ENCODE results near the gene SVEP1.

Gene SVEP1

DNA sequence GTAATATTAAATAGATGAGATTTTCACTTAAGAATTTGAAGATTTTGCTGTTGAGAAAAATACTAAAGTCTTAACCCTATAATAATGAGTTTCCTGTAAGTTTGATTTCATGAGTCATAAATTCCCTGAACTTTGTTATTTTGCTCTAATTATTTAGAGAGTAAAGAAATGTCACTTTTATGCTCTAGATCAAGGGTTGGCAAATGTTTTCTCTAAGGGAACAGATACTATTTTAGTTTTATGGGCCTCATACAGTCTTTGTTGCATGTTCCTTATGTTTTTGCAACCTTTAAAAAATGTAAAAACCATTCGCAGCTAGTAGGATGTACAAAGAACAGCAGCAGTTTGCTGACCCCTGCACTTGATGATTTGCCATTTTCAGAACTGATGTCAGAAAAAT is 241.4 kb downstream of the SVEP1 start:
- H3K4me3 ChIP-seq (ENCODE audit: low read length): no peak overlapping the region

GRCh38 chr9:110337727-110338126 is 241.8 kb downstream of the SVEP1 start, which contains the start of gene TXNDC8:
TXNDC8 (minus strand) TSS chr9:110337863.
- H3K4me3 ChIP-seq (ENCODE audit: low read length): no peak within 1 kb of the TSS
- DNase-seq (ENCODE audit: low read depth, low spot score): no peak

More for the DNA sequence above, 241.4 kb downstream of the SVEP1 start:
- DNase-seq (ENCODE audit: low read depth, low spot score): no peak

- no peak overlapping the region for H3K4me3 ChIP-seq (ENCODE audit: low read length)
- DNase-seq (ENCODE audit: low read depth, low spot score): no peak
These were observed 243.2 kb downstream of the SVEP1 start for GRCh38 chr9:110336363-110336762.

DNA sequence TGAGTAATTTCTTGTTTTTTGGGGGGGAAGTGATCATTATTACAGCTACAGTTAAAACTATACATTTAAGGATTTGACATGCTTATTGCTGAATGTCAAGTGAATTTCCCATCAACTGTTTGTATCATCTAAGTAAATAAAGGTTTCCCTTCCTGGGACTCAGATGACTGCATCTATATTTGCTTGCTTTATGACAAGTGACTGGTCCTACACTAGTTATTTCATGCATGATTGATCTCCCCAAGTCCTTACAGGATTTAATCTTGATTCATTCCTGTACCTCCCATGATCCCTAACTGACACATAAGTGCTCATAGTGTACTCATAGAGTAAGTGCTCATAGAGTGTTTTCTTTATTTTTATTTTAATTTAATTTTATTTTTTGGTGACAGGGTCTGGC is 244.7 kb downstream of the SVEP1 start:
- no peak for DNase-seq (ENCODE audit: low read depth, low spot score)

DNA sequence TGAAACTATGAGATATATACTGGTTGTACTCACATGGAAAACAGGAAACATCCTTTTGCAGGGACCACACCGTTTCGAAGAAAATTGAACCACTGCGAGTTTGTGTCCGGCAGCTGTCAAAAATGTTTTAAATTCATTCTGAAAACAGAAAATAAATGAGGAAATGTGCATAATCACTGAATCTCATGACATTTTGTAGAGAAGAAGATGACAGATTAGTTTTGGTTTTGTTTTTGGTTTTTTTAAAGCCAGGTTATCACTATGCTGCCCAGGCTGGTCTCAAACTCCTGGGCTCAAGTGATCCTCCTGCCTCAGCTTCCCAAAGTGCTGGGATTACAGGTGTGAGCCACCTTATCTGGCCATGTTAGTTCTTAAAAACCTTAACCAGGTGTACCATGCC is 245.4 kb downstream of the SVEP1 start:
- no peak for DNase-seq (ENCODE audit: low read depth, low spot score)
- H3K4me3 ChIP-seq (ENCODE audit: low read length): no peak overlapping the region

More for the DNA sequence above, 244.7 kb downstream of the SVEP1 start:
- H3K4me3 ChIP-seq (ENCODE audit: low read length): no peak overlapping the region

- no peak overlapping the region for H3K4me3 ChIP-seq (ENCODE audit: low read length)
- DNase-seq (ENCODE audit: low read depth, low spot score): no peak
These were observed 246.8 kb downstream of the SVEP1 start for GRCh38 chr9:110332766-110333165.

- H3K4me3 ChIP-seq (ENCODE audit: low read length): no peak overlapping the region
- DNase-seq (ENCODE audit: low read depth, low spot score): no peak
These were observed 248.9 kb downstream of the SVEP1 start for GRCh38 chr9:110330484-110331105.

DNA sequence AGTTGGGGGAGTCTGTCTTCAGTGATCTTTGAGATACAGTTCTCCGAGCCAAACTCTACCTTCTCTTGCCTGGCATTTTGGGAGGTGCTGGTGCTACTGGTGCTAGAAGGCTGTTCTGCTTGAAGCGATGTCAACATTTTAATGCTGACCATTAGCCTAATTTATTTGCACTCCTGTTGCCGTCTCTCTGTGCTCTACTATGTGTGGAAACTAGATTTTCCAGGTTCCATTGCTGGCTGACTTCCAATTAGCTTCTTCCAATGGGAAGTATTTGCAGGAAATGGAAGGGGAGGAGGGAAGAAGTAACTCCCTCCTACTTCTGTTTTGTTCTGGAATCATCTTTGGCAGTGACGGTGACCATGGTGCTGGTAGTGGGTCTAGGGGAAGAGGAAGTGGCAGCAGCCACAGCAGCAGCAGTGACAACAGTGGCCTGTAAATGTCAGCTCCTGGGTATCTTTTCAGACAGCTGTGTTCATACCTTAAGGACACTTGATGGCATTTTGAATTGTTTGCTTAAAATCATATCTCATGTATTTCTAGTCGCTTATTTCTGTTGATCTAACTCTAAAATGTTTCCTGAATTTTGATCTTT is 249.8 kb downstream of the SVEP1 start:
- no peak overlapping the region for H3K4me3 ChIP-seq (ENCODE audit: low read length)
- DNase-seq (ENCODE audit: low read depth, low spot score): no peak

DNA sequence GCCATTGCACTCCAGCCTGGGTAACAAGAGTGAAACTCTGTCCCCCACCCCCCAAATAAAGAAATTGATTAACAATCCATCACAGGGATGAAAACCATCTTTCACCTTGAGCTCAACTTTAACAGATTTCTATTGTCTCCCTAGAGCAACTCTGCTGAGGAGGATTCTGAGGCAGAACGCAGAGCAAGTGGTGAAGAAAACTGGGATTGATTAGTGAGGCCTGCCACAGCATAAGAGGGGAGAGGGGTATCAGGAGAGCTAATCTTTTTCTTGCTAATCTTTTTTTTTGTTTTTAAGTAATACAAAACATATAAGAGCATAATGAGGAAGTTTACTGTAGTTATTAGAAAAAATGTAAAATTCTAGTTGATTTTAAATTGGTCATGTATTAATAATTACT is 250.8 kb downstream of the SVEP1 start:
- DNase-seq (ENCODE audit: low read depth, low spot score): no peak
- no peak overlapping the region for H3K4me3 ChIP-seq (ENCODE audit: low read length)

DNA sequence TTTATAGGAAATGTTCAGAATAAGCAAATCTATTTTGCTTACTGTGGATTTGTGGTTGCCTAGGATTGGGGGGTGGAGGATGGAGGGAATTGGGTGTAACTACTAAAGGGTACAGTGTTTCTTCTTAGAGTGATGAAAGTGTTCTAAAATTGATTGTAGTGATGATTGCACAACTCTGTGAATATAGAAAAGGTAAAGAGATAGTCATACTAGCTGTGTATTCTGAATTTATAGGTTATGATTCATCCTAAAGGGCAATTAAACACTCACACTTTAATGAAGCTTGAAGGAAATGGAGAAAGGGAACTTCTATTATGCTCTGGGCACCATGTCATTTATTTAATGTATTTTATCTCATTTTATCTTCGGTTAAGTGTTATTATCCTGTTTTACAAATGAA is 251.8 kb downstream of the SVEP1 start:
- no peak overlapping the region for H3K4me3 ChIP-seq (ENCODE audit: low read length)
- no peak for DNase-seq (ENCODE audit: low read depth, low spot score)

- DNase-seq (ENCODE audit: low read depth, low spot score): no peak
- no peak overlapping the region for H3K4me3 ChIP-seq (ENCODE audit: low read length)
These were observed 255.7 kb downstream of the SVEP1 start for GRCh38 chr9:110323818-110324217.

- no peak for DNase-seq (ENCODE audit: low read depth, low spot score)
- no peak overlapping the region for H3K4me3 ChIP-seq (ENCODE audit: low read length)
These were observed 258.7 kb downstream of the SVEP1 start for GRCh38 chr9:110320651-110321445.

DNA sequence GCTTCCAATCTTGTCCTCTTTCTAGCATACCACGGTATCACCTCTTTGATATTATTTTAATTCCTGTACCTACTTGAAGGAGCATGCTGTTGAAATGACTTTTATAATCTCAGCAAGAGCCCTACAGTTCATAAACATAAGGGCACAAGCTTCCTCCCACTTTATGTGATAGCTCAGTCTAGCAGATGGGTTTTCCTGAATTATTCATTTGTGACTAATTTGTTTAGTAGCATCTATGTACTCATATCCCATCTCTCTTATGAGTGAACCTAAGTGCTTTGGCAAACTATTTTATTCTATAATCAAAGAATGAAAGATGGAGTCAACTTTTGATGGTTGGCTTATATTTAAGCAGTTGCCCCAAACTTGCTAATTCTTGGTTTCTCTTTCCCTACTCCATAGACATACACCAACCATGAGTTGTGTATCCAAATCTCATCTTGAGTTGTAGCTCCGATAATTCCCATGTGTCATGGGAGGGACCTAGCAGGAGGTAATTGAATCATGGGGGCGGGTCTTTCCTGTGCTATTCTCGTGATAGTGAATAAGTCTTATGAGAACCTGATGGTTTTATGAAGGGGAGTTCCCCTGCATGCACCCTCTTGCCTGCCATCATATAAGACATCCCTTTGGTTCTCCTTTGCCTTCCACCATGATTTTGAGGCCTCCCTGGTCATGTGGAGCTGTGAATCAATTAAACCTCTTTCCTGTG is 259.6 kb downstream of the SVEP1 start:
- H3K4me3 ChIP-seq (ENCODE audit: low read length): no peak overlapping the region
- no peak for DNase-seq (ENCODE audit: low read depth, low spot score)

- DNase-seq (ENCODE audit: low read depth, low spot score): no peak
These were observed 261.6 kb downstream of the SVEP1 start for GRCh38 chr9:110317911-110318310.

DNA sequence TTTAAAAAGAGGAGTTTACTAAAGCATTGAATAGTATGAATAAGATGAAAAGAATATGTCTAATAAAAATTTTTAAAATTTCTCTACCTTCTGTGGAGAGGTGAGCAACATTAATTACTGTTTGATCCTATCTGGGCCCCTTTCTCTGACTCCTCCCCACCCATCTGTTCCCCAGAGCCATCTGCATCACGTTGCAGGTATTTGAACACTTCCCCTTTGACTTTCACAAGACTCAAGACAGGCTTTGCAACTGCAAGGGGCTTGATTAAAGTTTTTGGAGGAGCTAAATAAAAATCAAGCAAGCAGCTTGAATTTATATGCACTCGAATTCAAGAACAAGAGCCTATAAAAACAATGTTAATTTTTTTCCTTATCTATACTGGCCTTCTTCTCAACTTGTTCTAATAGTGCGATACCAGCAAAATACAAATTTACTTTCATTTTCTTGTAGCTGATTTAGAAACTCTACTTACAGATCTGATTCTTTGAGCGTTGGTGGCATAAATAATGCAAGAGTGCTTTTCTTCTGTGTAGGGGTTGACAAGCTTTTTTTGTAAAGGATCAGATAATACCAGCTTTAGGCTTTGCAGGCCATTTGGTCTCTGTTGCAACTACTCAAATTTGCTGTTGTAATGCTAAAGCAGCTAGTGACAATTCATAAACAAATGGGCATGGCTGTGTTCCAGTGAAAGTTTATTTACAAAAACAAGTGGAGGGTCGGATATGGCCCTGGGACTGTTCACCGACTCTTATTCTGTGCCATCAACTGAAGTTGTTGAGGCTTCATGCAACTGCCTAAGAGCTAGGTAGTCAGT is 263.1 kb downstream of the SVEP1 start:
- no peak overlapping the region for H3K4me3 ChIP-seq (ENCODE audit: low read length)
- no peak for DNase-seq (ENCODE audit: low read depth, low spot score)

More at GRCh38 chr9:110317911-110318310, 261.6 kb downstream of the SVEP1 start:
- no peak overlapping the region for H3K4me3 ChIP-seq (ENCODE audit: low read length)

Measured in Jurkat, Clone E6-1 (cell line).